GM19455 (cell line): ENCODE results near the gene OR1J2.
"Not testable (repeated sequence)": the region's sequence is repeated elsewhere in the genome, so short reads cannot be mapped to it uniquely, and the experiment has no call there.

ENCODE experiments used
- ATAC-seq: cut with Tn5 transposase; IDR thresholded peaks from one replicate; pipeline ENCODE4 v1.9.1; 2021; ENCODE audit not compliant: unreplicated experiment

OR1J2 gene

GRCh38 chr9:122510502-122510901 lies at the start of gene OR1J2:
TSS of gene OR1J2 (plus strand) at chr9:122510802. CDS start at chr9:122510802, 0 bp downstream.
- ATAC-seq: no peak

GRCh38 chr9:122463828-122464632 lies 46.6 kb upstream of the OR1J2 start:
- ATAC-seq: peak; percentile 77

- ATAC-seq: no peak
These were observed 45.7 kb upstream of the OR1J2 start for GRCh38 chr9:122464633-122465567.

- ATAC-seq: no peak
These were observed 44.1 kb upstream of the OR1J2 start for GRCh38 chr9:122466456-122466855.

- ATAC-seq: no peak
These were observed 41.9 kb upstream of the OR1J2 start for GRCh38 chr9:122468735-122469134.

GRCh38 chr9:122474561-122474960 lies 36.0 kb upstream of the OR1J2 start:
- no peak for ATAC-seq

- no peak for ATAC-seq
These were observed 34.9 kb upstream of the OR1J2 start for GRCh38 chr9:122475717-122476116.

GRCh38 chr9:122477346-122477745 lies 33.3 kb upstream of the OR1J2 start:
- no peak for ATAC-seq

- ATAC-seq: no peak
These were observed 32.8 kb upstream of the OR1J2 start, which contains the start of gene OR1J1 for GRCh38 chr9:122477826-122478225. TSS of gene OR1J1 (minus strand) at chr9:122477926. CDS start at chr9:122477926, 0 bp downstream.

GRCh38 chr9:122479062-122479461 lies 31.5 kb upstream of the OR1J2 start:
- ATAC-seq: no peak

- ATAC-seq: peak; percentile 63
These were observed 11.7 kb upstream of the OR1J2 start for GRCh38 chr9:122498883-122499288.

- ATAC-seq: no peak
These were observed 3.6 kb upstream of the OR1J2 start for GRCh38 chr9:122506964-122507363.

GRCh38 chr9:122518226-122518625 lies 7.6 kb downstream of the OR1J2 start:
- ATAC-seq: no peak

- ATAC-seq: no peak
These were observed 8.2 kb downstream of the OR1J2 start, which contains the start of gene OR1J4 for GRCh38 chr9:122518841-122519240. TSS of gene OR1J4 (plus strand) at chr9:122519141. CDS start at chr9:122519141, 0 bp downstream.

- no peak for ATAC-seq
These were observed 8.8 kb downstream of the OR1J2 start for GRCh38 chr9:122519376-122519775.

GRCh38 chr9:122526602-122527001 lies 16.0 kb downstream of the OR1J2 start:
- no peak for ATAC-seq

GRCh38 chr9:122527193-122527592 lies 16.6 kb downstream of the OR1J2 start, which contains the start of gene OR1N1:
TSS of gene OR1N1 (minus strand) at chr9:122527293. CDS start at chr9:122527293, 0 bp downstream.
- ATAC-seq: no peak

GRCh38 chr9:122531157-122531556 lies 20.6 kb downstream of the OR1J2 start:
- not testable (repeated sequence) for ATAC-seq

- no peak for ATAC-seq
These were observed 25.5 kb downstream of the OR1J2 start for GRCh38 chr9:122536134-122536533.

GRCh38 chr9:122537066-122537465 lies 26.5 kb downstream of the OR1J2 start:
- ATAC-seq: not testable (repeated sequence)

GRCh38 chr9:122538757-122539156 lies 28.2 kb downstream of the OR1J2 start:
- ATAC-seq: no peak
